OCI-LY1 (cell line): ENCODE results near the gene SPON2.

Source experiments
- CTCF ChIP-seq: fragments of 200-600 bp; sonication (generic), shearing (Covaris generic); IDR thresholded peaks from 2 replicates; pipeline ENCODE4 v1.5.1; 2017; ENCODE audit warnings: mild to moderate bottlenecking, antibody characterized with exemption, low read length, moderate library complexity, mixed read lengths
- EZH2 ChIP-seq: fragments of 200-600 bp; sonication (generic), shearing (Covaris generic); IDR thresholded peaks from 2 replicates; pipeline ENCODE4 v1.8.0; 2017; ENCODE audit warnings: borderline replicate concordance, mixed run types, mild to moderate bottlenecking, antibody characterized with exemption, low read length, moderate library complexity, mixed read lengths

- TF ChIP-seq EZH2 (no peak), CTCF (no peak)
Observed at GRCh38 chr4:1211891-1212545, 39.6 kb upstream of the SPON2 start.
